ENCODE results near the gene NRP1. TPM values are rescaled to one million over a fixed set of nuclear protein-coding genes. Genes with fewer than 3 reads are reported as not detected.

Gene NRP1
- polyA plus RNA-seq, 3 donors, result 1.1 to 1.7 (median 1.3) TPM

DNA sequence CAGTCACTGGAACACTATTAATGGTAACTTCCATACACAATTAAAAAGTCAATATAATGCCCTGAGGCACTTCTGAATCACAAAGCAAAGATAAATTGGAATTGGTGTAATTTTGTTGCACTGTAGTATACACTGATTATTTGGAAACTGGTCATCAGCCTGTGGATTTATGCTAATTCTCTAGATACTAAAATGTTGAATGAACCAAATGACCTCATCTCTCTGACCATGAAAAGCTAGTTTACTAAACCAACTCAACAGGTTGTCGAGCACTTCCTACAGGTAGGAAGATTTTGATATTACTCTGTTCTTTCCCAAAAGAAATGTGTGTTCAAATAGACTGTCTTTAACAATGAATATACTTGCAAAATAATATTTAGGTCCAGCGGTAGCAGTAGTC is 5.3 kb downstream of the NRP1 start:
- H3K4me2 ChIP-seq (replicated peaks; ENCODE audit: extremely low read depth, low read length, poor library complexity, severe bottlenecking), result no peak overlapping the region
- TF ChIP-seq, protein P1, sequence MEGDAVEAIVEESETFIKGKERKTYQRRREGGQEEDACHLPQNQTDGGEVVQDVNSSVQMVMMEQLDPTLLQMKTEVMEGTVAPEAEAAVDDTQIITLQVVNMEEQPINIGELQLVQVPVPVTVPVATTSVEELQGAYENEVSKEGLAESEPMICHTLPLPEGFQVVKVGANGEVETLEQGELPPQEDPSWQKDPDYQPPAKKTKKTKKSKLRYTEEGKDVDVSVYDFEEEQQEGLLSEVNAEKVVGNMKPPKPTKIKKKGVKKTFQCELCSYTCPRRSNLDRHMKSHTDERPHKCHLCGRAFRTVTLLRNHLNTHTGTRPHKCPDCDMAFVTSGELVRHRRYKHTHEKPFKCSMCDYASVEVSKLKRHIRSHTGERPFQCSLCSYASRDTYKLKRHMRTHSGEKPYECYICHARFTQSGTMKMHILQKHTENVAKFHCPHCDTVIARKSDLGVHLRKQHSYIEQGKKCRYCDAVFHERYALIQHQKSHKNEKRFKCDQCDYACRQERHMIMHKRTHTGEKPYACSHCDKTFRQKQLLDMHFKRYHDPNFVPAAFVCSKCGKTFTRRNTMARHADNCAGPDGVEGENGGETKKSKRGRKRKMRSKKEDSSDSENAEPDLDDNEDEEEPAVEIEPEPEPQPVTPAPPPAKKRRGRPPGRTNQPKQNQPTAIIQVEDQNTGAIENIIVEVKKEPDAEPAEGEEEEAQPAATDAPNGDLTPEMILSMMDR (IDR thresholded peaks at IDR 0.05), result no peak
- Mint-ChIP-seq H3K9me3 (no peaks in the 10 kb centered on the region), H3K27ac (no peak overlapping the region), H3K27me3 (ENCODE audit: low read depth in 3 of 3) (peaks cover 26 to 39% (median 29%) of the 10 kb centered on the region in 3 donors), H3K36me3 (no peaks in the 10 kb centered on the region), H3K4me3 (no peak overlapping the region), H3K4me1 (peaks cover 8% of the 10 kb centered on the region)
- WGBS (ENCODE audit: insufficient coverage), result no CpG with 5 or more reads among the region's 2 CpGs
- H3K4me3 ChIP-seq (replicated peaks in 1 of 3; ENCODE audit: low read depth in 2 of 3, low read length in 3 of 3), result no peak overlapping the region
- no peak overlapping the region for H3K27ac ChIP-seq (ENCODE audit: low read depth in 1 of 2, low read length in 2 of 2)
- peaks cover 33 to 36% of the 10 kb centered on the region in 2 donors for H3K27me3 ChIP-seq (ENCODE audit: control insufficient read depth in 2 of 2, insufficient read depth in 2 of 2, low read length in 2 of 2)
- H3K4me1 ChIP-seq (ENCODE audit: control insufficient read depth in 1 of 2, insufficient read depth in 2 of 2, low read length in 2 of 2), result peaks cover 9% of the 10 kb centered on the region in 2 donors
- no peak for DNase-seq
- H3K9ac ChIP-seq (ENCODE audit: insufficient read depth, low read length, poor library complexity, severe bottlenecking), result no peak overlapping the region
- H2AFZ ChIP-seq (ENCODE audit: insufficient read depth, low read depth, low read length, poor library complexity, severe bottlenecking), result no peak overlapping the region
- intact Hi-C loops (cut with micrococcal nuclease), result no loop called here
- no peaks in the 10 kb centered on the region for H4K20me1 ChIP-seq (ENCODE audit: insufficient read depth, low read length)
- H3K9me3 ChIP-seq (replicated peaks in 1 of 2; ENCODE audit: control insufficient read depth in 1 of 2, insufficient read depth in 1 of 2, low read length in 2 of 2), result no peaks in the 10 kb centered on the region
- H3K79me2 ChIP-seq (ENCODE audit: insufficient read depth, low read length), result no peaks in the 10 kb centered on the region
- no peaks in the 10 kb centered on the region for H3K36me3 ChIP-seq (replicated peaks in 1 of 2; ENCODE audit: control insufficient read depth in 1 of 2, insufficient read depth in 2 of 2, low read length in 2 of 2)

DNA sequence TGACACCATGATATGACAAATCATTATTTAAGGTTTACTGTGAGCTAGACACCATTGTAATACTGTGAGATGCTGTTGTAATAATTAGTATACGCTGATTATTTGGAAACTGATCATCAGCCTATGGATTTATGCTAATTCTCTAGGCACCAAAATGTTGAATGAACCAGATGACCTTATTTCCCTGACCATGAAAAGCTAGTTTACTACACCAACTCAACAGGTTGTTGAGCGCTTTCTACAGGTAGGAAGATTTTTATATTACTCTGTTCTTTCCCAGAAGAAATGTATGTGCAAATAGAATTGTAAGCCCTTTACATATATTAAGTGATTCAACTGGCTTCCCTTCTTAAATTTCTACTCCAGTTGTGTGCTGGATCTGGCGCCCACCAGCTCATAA is 6.2 kb downstream of the NRP1 start:
- H3K4me3 Mint-ChIP-seq, result no peak overlapping the region

More for the DNA sequence above, 6.2 kb downstream of the NRP1 start:
- no peaks in the 10 kb centered on the region for H3K36me3 Mint-ChIP-seq
- TF ChIP-seq, protein P1 (IDR thresholded peaks at IDR 0.05), result no peak
- Histone ChIP-seq H3K4me3 (replicated peaks in 1 of 3; ENCODE audit: low read depth in 2 of 3, low read length in 3 of 3) (no peak overlapping the region), H3K36me3 (replicated peaks in 1 of 2; ENCODE audit: control insufficient read depth in 1 of 2, insufficient read depth in 2 of 2, low read length in 2 of 2) (no peaks in the 10 kb centered on the region), H2AFZ (ENCODE audit: insufficient read depth, low read depth, low read length, poor library complexity, severe bottlenecking) (no peak overlapping the region), H3K9me3 (replicated peaks in 1 of 2; ENCODE audit: control insufficient read depth in 1 of 2, insufficient read depth in 1 of 2, low read length in 2 of 2) (no peaks in the 10 kb centered on the region), H3K4me2 (replicated peaks; ENCODE audit: extremely low read depth, low read length, poor library complexity, severe bottlenecking) (no peak overlapping the region), H3K27ac (ENCODE audit: low read depth in 1 of 2, low read length in 2 of 2) (no peak overlapping the region), H3K9ac (ENCODE audit: insufficient read depth, low read length, poor library complexity, severe bottlenecking) (no peak overlapping the region), H3K4me1 (ENCODE audit: control insufficient read depth in 1 of 2, insufficient read depth in 2 of 2, low read length in 2 of 2) (no peaks in the 10 kb centered on the region), H4K20me1 (ENCODE audit: insufficient read depth, low read length) (no peaks in the 10 kb centered on the region), H3K27me3 (ENCODE audit: control insufficient read depth in 2 of 2, insufficient read depth in 2 of 2, low read length in 2 of 2) (peaks cover 25 to 31% of the 10 kb centered on the region in 2 donors), H3K79me2 (ENCODE audit: insufficient read depth, low read length) (no peaks in the 10 kb centered on the region)
- H3K4me1 Mint-ChIP-seq, result peaks cover 1% of the 10 kb centered on the region
- no peaks in the 10 kb centered on the region for H3K9me3 Mint-ChIP-seq
- no CpG with 5 or more reads among the region's 3 CpGs for WGBS (ENCODE audit: insufficient coverage)
- no peak for DNase-seq
- intact Hi-C loops (cut with micrococcal nuclease), result no loop called here
- no peak overlapping the region for H3K27ac Mint-ChIP-seq
- peaks cover 19 to 30% (median 23%) of the 10 kb centered on the region in 3 donors for H3K27me3 Mint-ChIP-seq (ENCODE audit: low read depth in 3 of 3)
